Activated B cell treated with CpG ODN at 0.5 μM for 24 hours (primary cell): ENCODE measurements around the gene MIDN. TPM values are rescaled to one million over a fixed set of nuclear protein-coding genes. Genes with fewer than 3 reads are reported as not detected.

Experiments
- ATAC-seq: fragments of 200-7000 bp; cut with Tn5 transposase; one replicate; pipeline ENCODE4 v1.10.0; 2021; ENCODE audit warnings: low read depth, mild to moderate bottlenecking, moderate library complexity
- CTCF ChIA-PET: fragments of 350-600 bp; sonication (Branson Sonifier 250); formaldehyde crosslinking; loops from one replicate; lab custom pipeline; 2021; ENCODE audit warnings: antibody characterized with exemption; lab: Charles Lee
- POLR2A ChIA-PET: fragments of 350-600 bp; sonication (Branson Sonifier 250); formaldehyde crosslinking; loops from one replicate; lab custom pipeline; 2021; ENCODE audit warnings: antibody characterized with exemption; lab: Charles Lee
- DNase-seq: peaks from one replicate; pipeline ENCODE4 v3.0.0; 2022
- H3K27ac Mint-ChIP-seq: one replicate; pipeline ENCODE4 v1.8.0; 2020; ENCODE audit warnings: mixed read lengths
- H3K27me3 Mint-ChIP-seq: one replicate; pipeline ENCODE4 v1.8.0; 2021; ENCODE audit warnings: mixed read lengths
- H3K36me3 Mint-ChIP-seq: one replicate; pipeline ENCODE4 v1.8.0; 2021; ENCODE audit warnings: low read depth, mixed read lengths
- H3K4me1 Mint-ChIP-seq: one replicate; pipeline ENCODE4 v1.8.0; 2021; ENCODE audit warnings: mixed read lengths
- H3K4me3 Mint-ChIP-seq: one replicate; pipeline ENCODE4 v1.8.0; 2020; ENCODE audit warnings: mild to moderate bottlenecking, mixed read lengths
- H3K9me3 Mint-ChIP-seq: one replicate; pipeline ENCODE4 v1.8.0; 2020; ENCODE audit warnings: mixed read lengths
- intact Hi-C: fragments of 100-400 bp; cut with micrococcal nuclease; formaldehyde crosslinking; loops from one replicate; pipeline ENCODE4 v1.15.1; 2024
- total RNA-seq: library from RNA; stranded (reverse); gene quantifications from 2 replicates; pipeline ENCODE4 v1.2.3, GENCODE V29; 2022
- TF ChIP-seq, protein P1 (sequence below): fragments of 200-600 bp; IDR thresholded peaks from one replicate; pipeline ENCODE4 v1.8.0; 2022; ENCODE audit warnings: antibody characterized with exemption, mild to moderate bottlenecking

MIDN gene
- total RNA-seq, 1 donor from 2014 or later, result 68.4 TPM

GRCh38 chr19:1233115-1233667 is 15.2 kb upstream of the MIDN start:
- no peak overlapping the region for H3K4me3 Mint-ChIP-seq
- TF ChIP-seq, protein P1, sequence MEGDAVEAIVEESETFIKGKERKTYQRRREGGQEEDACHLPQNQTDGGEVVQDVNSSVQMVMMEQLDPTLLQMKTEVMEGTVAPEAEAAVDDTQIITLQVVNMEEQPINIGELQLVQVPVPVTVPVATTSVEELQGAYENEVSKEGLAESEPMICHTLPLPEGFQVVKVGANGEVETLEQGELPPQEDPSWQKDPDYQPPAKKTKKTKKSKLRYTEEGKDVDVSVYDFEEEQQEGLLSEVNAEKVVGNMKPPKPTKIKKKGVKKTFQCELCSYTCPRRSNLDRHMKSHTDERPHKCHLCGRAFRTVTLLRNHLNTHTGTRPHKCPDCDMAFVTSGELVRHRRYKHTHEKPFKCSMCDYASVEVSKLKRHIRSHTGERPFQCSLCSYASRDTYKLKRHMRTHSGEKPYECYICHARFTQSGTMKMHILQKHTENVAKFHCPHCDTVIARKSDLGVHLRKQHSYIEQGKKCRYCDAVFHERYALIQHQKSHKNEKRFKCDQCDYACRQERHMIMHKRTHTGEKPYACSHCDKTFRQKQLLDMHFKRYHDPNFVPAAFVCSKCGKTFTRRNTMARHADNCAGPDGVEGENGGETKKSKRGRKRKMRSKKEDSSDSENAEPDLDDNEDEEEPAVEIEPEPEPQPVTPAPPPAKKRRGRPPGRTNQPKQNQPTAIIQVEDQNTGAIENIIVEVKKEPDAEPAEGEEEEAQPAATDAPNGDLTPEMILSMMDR, result no peak
- no peak overlapping the region for H3K27ac Mint-ChIP-seq
- H3K4me1 Mint-ChIP-seq, result peaks cover 1% of the 10 kb centered on the region
- H3K36me3 Mint-ChIP-seq, result peaks cover 1% of the 10 kb centered on the region
- H3K27me3 Mint-ChIP-seq, result peaks cover under 1% of the 10 kb centered on the region
- ATAC-seq (no peak), DNase-seq (no peak)
- CTCF ChIA-PET, result no interaction called here
- POLR2A ChIA-PET, result interaction anchor here (0.6 kb wide), 1 partner anchor 606 kb away, joined by 7 read pairs; no protein-coding TSS in a partner anchor
- intact Hi-C loops, result no loop called here
- H3K9me3 Mint-ChIP-seq, result no peaks in the 10 kb centered on the region

GRCh38 chr19:1234051-1234954 is 14.1 kb upstream of the MIDN start:
- Mint-ChIP-seq H3K27me3 (peaks cover 7% of the 10 kb centered on the region), H3K4me1 (peaks cover 12% of the 10 kb centered on the region), H3K27ac (no peak overlapping the region), H3K4me3 (no peak overlapping the region), H3K36me3 (no peaks in the 10 kb centered on the region), H3K9me3 (no peaks in the 10 kb centered on the region)
- intact Hi-C loops, result no loop called here
- DNase-seq (no peak), ATAC-seq (no peak)
- TF ChIP-seq, protein P1, result no peak
- CTCF ChIA-PET, result no interaction called here
- POLR2A ChIA-PET, result no interaction called here

DNA sequence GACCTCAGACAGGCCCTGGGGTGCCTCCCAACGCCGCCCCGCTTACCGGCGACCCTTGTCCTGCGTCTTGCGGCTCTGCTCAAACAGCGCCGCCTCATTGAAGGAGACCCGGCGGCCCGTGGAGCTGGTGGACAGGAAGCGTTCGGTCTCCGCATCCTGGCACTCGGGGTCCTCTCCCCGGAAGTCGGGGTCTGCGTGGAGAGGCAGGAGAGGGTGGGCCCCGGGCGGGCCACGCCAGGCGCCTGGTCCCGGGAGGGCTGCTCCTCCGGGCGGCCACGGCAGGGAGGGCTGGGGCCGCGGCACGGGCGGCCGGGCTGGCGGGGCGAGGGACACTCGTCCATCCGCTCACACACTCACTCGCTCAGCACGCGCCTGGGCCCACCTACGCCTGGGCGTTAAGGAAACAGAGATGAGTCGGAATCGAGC is 13.4 kb upstream of the MIDN start:
- ATAC-seq (no peak), DNase-seq (no peak)
- no peaks in the 10 kb centered on the region for H3K9me3 Mint-ChIP-seq
- H3K27me3 Mint-ChIP-seq, result peaks cover 7% of the 10 kb centered on the region
- H3K4me1 Mint-ChIP-seq, result peaks cover 15% of the 10 kb centered on the region
- H3K27ac Mint-ChIP-seq, result no peak overlapping the region
- no peaks in the 10 kb centered on the region for H3K36me3 Mint-ChIP-seq
- TF ChIP-seq, protein P1, result no peak
- CTCF ChIA-PET, result no interaction called here
- POLR2A ChIA-PET, result no interaction called here
- intact Hi-C loops, result no loop called here
- no peak overlapping the region for H3K4me3 Mint-ChIP-seq

DNA sequence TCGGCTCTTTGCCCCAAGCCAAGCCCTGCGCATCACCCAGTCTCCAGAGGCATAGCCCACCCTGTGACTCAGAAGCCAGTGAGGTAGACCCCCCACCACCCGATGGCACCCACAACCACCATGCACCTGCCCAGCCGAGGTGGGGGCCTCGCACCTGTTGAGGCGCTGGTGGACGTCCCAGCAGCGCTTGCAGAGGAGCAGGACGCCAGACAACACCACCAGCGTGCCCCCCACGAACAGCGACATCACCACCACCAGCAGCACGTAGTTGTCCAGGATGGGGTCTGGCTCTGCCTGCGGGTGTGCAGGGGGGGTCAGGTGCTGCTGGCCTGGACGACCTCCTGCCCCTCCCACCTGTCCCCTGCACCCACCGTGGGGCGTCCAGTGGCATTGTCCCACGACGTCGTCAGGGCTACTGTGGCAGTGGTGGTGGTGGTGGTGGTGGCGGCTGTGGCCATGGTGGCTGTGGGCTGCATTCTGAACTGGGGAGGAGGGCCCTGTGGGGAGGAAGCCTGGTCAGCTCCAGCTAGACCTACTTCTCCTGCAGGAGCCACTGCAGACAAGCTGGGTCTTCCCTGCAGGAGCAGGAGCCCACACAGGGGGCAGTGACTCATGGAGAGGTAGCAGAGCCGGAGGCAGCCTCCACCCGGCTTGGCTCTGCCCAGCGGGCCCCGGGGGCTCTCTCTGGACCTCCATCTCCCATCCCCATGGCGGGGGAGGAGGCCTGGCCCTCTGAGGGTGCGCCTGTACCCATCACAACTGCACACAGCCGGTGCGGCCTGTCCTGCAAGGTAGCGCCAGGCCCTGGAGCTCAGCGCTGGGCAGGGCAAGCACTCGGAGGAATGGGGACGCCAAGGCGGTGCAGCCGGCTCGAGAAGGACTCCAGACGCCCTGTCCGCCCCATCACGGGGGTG is 12.5 kb upstream of the MIDN start:
- no peak for DNase-seq
- H3K4me3 Mint-ChIP-seq, result no peak overlapping the region
- ChIA-PET CTCF (no interaction called here), POLR2A (interaction anchor here (0.7 kb wide), 1 partner anchor 21 kb away, joined by 3 read pairs; no protein-coding TSS in a partner anchor)
- TF ChIP-seq, protein P1, result no peak
- intact Hi-C loops, result no loop called here
- peaks cover 7% of the 10 kb centered on the region for H3K27me3 Mint-ChIP-seq
- ATAC-seq, result no peak
- no peaks in the 10 kb centered on the region for H3K36me3 Mint-ChIP-seq
- H3K4me1 Mint-ChIP-seq, result peaks cover 17% of the 10 kb centered on the region
- no peak overlapping the region for H3K27ac Mint-ChIP-seq
- no peaks in the 10 kb centered on the region for H3K9me3 Mint-ChIP-seq
